ENCODE data around the gene RCOR3.
A peak's percentile ranks its signal among the peaks of the same experiment; 100 is the strongest.

DNA sequence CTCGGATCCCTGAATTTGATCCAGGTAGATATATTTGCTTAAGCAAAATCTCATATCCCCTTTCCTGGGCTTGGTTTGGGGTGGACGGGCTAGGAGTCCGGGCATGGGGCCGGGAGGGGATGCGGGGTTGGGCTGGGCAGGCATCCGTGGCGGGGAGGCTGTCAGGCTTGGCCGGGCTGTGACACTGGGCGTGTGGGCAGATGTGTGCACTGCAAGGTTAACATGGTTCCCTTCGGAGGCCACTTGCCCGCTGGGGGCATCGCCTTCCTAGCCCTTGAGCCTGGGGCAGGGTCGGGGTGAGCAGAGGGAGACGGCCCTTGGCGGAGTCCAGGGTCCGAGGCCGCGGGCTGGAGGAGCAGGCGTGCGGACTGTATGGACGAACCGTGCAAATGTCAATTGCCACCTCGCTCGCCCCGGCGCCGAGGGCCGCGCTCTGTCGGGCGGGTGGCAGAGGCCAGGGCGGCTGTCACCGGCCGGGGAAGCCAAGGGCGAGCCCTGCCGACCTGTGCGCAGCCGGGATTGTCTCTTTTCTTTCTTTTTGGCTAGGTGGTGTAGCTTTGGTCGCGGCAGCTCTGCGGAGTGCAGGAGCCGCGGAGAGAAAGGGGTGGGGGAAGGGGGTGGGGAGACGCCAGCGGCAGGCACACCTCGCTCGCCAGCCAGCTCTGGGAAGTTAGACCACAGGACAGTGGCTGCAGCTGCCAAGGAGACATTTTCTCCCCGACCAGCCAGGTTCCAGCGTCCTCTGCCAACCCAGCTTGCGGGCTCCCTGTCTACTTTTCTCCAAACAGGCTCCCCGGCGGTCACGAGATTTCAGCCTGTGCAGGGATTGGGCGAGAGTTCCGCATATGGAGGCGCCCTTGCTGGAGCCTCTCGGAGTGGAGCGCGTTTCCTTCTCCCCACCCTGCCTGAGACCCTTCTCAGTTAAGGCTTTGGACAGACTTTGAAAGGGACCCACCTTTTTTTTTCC is 1.3 kb downstream of the RCOR3 start:
- TF ChIP-seq POLR2A (IDR thresholded peaks at IDR 0.05): peak; percentile 57 to 82 (median 79)
- TF ChIP-seq CTCF (IDR thresholded peaks at IDR 0.05): no peak
